HepG2 (cell line): ENCODE data around the gene AFDN. TPM values are rescaled to one million over a fixed set of nuclear protein-coding genes. Genes with fewer than 3 reads are reported as not detected.
A peak's percentile ranks its signal among the peaks of the same experiment; 100 is the strongest.

Experiments
- BRCA1 ChIP-seq: sonication (generic); formaldehyde crosslinking; IDR thresholded peaks from 2 replicates; pipeline ENCODE4 v1.4.0; 2020; ENCODE audit warnings: missing genetic modification reagents
- FOXJ3 ChIP-seq: sonication (generic); formaldehyde crosslinking; IDR thresholded peaks from 2 replicates; pipeline ENCODE4 v1.4.0; 2020; ENCODE audit warnings: missing genetic modification reagents, mild to moderate bottlenecking, borderline replicate concordance
- FOXP1 ChIP-seq, 2 experiments: fragments of 450-650 bp in 1 of 2; IDR thresholded peaks; 2 replicates each; pipeline ENCODE4 v1.6.1; 2017 to 2018; ENCODE audit warnings: antibody characterized with exemption in 1 of 2
- GATA4 ChIP-seq: sonication (generic); IDR thresholded peaks from 2 replicates; pipeline ENCODE4 v1.6.1; 2016; ENCODE audit warnings: antibody characterized with exemption, low read depth, borderline replicate concordance
- MAFK ChIP-seq, 2 experiments: IDR thresholded peaks in 1 of 2; conservative IDR thresholded peaks in 1 of 2; 2 replicates each; pipeline ENCODE4 v1.6.1; 2011; ENCODE audit warnings: improper control_type of control experiment in 2 of 2, low read length in 2 of 2
- NR1H2 ChIP-seq: sonication (generic); formaldehyde crosslinking; IDR thresholded peaks from 2 replicates; pipeline ENCODE4 v1.8.1; 2022; ENCODE audit warnings: low read depth, missing genetic modification reagents, borderline replicate concordance
- PHF21A ChIP-seq: sonication (generic); formaldehyde crosslinking; IDR thresholded peaks from 2 replicates; pipeline ENCODE4 v1.5.0; 2020; ENCODE audit warnings: mild to moderate bottlenecking, missing genetic modification reagents
- POLR2AphosphoS2 ChIP-seq: IDR thresholded peaks from 2 replicates; pipeline ENCODE4 v1.6.1; 2011; ENCODE audit warnings: low read depth, low read length, improper control_type of control experiment
- RFX3 ChIP-seq: IDR thresholded peaks from 2 replicates; pipeline ENCODE4 v1.6.1; 2016; ENCODE audit warnings: missing biosample characterization, missing genetic modification reagents
- RFX5 ChIP-seq: IDR thresholded peaks from 2 replicates; pipeline ENCODE4 v1.6.1; 2011; ENCODE audit warnings: low read depth, low read length, improper control_type of control experiment
- SIX1 ChIP-seq: sonication (generic); formaldehyde crosslinking; IDR thresholded peaks from 2 replicates; pipeline ENCODE4 v1.4.0; 2020; ENCODE audit warnings: missing genetic modification reagents, borderline replicate concordance
- U2AF2 ChIP-seq: fragments of 200-400 bp; formaldehyde crosslinking; IDR thresholded peaks from 2 replicates; pipeline ENCODE4 v1.6.1; 2017; ENCODE audit warnings: low read depth, mild to moderate bottlenecking, low read length
- ZFP82 ChIP-seq: sonication (generic); formaldehyde crosslinking; IDR thresholded peaks from 2 replicates; pipeline ENCODE4 v1.5.1; 2020; ENCODE audit warnings: mild to moderate bottlenecking, missing genetic modification reagents, borderline replicate concordance
- ZNF251 ChIP-seq: sonication (generic); formaldehyde crosslinking; IDR thresholded peaks from 2 replicates; pipeline ENCODE4 v1.9.0; 2021; ENCODE audit warnings: mild to moderate bottlenecking, missing genetic modification reagents
- ZNF331 ChIP-seq: sonication (generic); formaldehyde crosslinking; IDR thresholded peaks from 2 replicates; pipeline ENCODE4 v1.4.0; 2020; ENCODE audit warnings: missing genetic modification reagents
- ZNF530 ChIP-seq: sonication (generic); formaldehyde crosslinking; IDR thresholded peaks from 2 replicates; pipeline ENCODE4 v1.5.0; 2020; ENCODE audit warnings: low read depth, mild to moderate bottlenecking, missing genetic modification reagents
- ZNF615 ChIP-seq: sonication (generic); formaldehyde crosslinking; IDR thresholded peaks from 2 replicates; pipeline ENCODE4 v1.5.0; 2020; ENCODE audit warnings: mild to moderate bottlenecking, missing genetic modification reagents, borderline replicate concordance
- ZNF619 ChIP-seq: sonication (generic); formaldehyde crosslinking; IDR thresholded peaks from 2 replicates; pipeline ENCODE4 v1.4.0; 2020; ENCODE audit warnings: mild to moderate bottlenecking, missing genetic modification reagents
- ZNF713 ChIP-seq: sonication (generic); formaldehyde crosslinking; IDR thresholded peaks from 2 replicates; pipeline ENCODE4 v1.4.0; 2020; ENCODE audit warnings: mild to moderate bottlenecking, missing genetic modification reagents
- polyA plus RNA-seq, 8 experiments: library from polyadenylated mRNA; depleted of rRNA in 3 of 8; stranded (reverse) in 7 of 8; unstranded in 1 of 8; fragments of >200 nt; fragmentation: Illumina TruSeq in 4 of 8; extraction: Trizol in 4 of 8; gene quantifications; 2 replicates each; pipeline versions ENCODE4 v1.2.1 to v1.2.3, GENCODE V29; 2011 to 2016; ENCODE audit warnings: low read depth in 4 of 8, missing spikeins in 1 of 8, mixed read lengths in 1 of 8; ENCODE audit not compliant: insufficient read depth in 1 of 8
- total RNA-seq, 5 experiments: library from RNA; depleted of rRNA; stranded (reverse); fragments of >200 nt; fragmentation: Illumina TruSeq; extraction: Trizol; gene quantifications; 2 replicates each; pipeline ENCODE4 v1.2.3, GENCODE V29; 2016; ENCODE audit warnings: low read depth in 1 of 5
- TF ChIP-seq, protein P1 (sequence below), 2 experiments: sonication (generic) in 1 of 2; formaldehyde crosslinking in 1 of 2; IDR thresholded peaks; 2 replicates each; pipeline versions ENCODE4 v1.4.0 to v1.6.1; 2016 to 2020; ENCODE audit warnings: borderline replicate concordance in 1 of 2, low read depth in 1 of 2, mild to moderate bottlenecking in 1 of 2, missing genetic modification reagents in 1 of 2
- TF ChIP-seq, protein P2 (sequence below): IDR thresholded peaks from 2 replicates; pipeline ENCODE4 v1.6.1; 2016; ENCODE audit warnings: mild to moderate bottlenecking, missing biosample characterization, missing genetic modification reagents
- TF ChIP-seq, protein P3 (sequence below): IDR thresholded peaks from 2 replicates; pipeline ENCODE4 v1.6.1; 2012; ENCODE audit warnings: inconsistent platforms
- TF ChIP-seq, protein P4 (sequence below): sonication (generic); formaldehyde crosslinking; IDR thresholded peaks from 2 replicates; pipeline ENCODE4 v1.8.0; 2022; ENCODE audit warnings: missing genetic modification reagents, mild to moderate bottlenecking, moderate library complexity, borderline replicate concordance

Gene AFDN
- total and polyA plus RNA-seq, 2 of the 13 experiments (the other 11 are each of a cell fraction or from before 2014, with no cell fraction given) = 136 to 151 TPM

DNA sequence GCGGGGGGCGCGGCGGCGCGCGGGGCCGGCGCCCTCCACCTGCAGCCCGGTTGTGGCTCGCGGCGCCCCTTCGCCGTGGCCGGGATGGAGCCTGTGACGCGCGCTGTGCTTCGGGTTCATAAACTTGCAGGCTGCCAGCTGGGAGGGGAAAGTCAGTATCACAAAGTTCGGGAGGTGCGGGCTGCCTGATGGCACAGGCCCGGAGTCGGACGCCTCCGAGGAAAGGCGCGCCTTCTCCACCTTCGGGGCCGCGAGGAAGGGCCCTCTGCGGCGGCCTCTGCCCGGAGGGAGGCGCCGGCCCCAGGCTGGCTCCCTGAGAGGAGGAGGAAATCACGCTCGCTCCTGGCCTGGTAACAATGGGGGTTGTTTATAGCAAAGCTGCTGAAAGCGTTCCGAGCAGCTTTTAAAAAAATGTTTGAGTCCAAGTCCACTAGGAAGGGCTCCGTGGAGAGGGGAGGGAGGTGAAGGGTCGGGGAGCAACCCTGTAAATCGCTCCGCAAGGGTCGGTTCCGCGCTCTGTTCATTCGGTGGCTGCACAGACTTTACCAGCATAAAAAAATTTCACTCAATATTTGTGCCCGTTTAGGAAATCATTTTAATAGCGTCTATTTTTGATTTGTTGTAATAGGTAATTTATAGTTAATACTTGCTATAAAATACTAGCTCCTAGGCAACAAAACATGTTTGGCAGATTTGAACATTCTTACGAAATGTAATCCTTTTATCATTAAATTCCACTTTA lies 1.0 kb downstream of the AFDN start (continued):
- TF ChIP-seq, protein P1, sequence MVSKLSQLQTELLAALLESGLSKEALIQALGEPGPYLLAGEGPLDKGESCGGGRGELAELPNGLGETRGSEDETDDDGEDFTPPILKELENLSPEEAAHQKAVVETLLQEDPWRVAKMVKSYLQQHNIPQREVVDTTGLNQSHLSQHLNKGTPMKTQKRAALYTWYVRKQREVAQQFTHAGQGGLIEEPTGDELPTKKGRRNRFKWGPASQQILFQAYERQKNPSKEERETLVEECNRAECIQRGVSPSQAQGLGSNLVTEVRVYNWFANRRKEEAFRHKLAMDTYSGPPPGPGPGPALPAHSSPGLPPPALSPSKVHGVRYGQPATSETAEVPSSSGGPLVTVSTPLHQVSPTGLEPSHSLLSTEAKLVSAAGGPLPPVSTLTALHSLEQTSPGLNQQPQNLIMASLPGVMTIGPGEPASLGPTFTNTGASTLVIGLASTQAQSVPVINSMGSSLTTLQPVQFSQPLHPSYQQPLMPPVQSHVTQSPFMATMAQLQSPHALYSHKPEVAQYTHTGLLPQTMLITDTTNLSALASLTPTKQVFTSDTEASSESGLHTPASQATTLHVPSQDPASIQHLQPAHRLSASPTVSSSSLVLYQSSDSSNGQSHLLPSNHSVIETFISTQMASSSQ (IDR thresholded peaks at IDR 0.05; ENCODE audit: low read depth) = no peak
- TF ChIP-seq, protein P1 (CRISPR knock-in tag; IDR thresholded peaks at IDR 0.05; ENCODE audit: borderline replicate concordance) = no peak; the same call in 1 of the 2 replicates
- TF ChIP-seq SIX1 (CRISPR knock-in tag) = no peak
- TF ChIP-seq ZNF619 = no peak
- no peak for TF ChIP-seq ZNF251
- TF ChIP-seq BRCA1 = no peak
- no peak for TF ChIP-seq GATA4
- TF ChIP-seq RFX5 = no peak
- no peak for TF ChIP-seq RFX3 (CRISPR knock-in tag)
- TF ChIP-seq, protein P2, sequence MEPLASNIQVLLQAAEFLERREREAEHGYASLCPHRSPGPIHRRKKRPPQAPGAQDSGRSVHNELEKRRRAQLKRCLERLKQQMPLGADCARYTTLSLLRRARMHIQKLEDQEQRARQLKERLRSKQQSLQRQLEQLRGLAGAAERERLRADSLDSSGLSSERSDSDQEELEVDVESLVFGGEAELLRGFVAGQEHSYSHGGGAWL (CRISPR knock-in tag) = peak; percentile 75; the same call in 1 of the 2 replicates
- TF ChIP-seq FOXJ3 (CRISPR knock-in tag) = no peak
- no peak for TF ChIP-seq U2AF2
- TF ChIP-seq ZNF331 (CRISPR knock-in tag) = peak; percentile 22; the same call in 1 of the 2 replicates
- TF ChIP-seq ZNF713 (CRISPR knock-in tag) = no peak
- TF ChIP-seq PHF21A = no peak
- TF ChIP-seq FOXP1 (IDR thresholded peaks at IDR 0.05) = no peak
- TF ChIP-seq FOXP1 (CRISPR knock-in tag; IDR thresholded peaks at IDR 0.05) = no peak
- no peak for TF ChIP-seq ZNF615 (CRISPR knock-in tag)
- no peak for TF ChIP-seq NR1H2 (CRISPR knock-in tag)
- TF ChIP-seq, protein P3, sequence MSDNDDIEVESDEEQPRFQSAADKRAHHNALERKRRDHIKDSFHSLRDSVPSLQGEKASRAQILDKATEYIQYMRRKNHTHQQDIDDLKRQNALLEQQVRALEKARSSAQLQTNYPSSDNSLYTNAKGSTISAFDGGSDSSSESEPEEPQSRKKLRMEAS = peak; percentile 64; the same call in 1 of the 2 replicates
- no peak for TF ChIP-seq MAFK (conservative IDR thresholded peaks at IDR 0.05 in 1 of 2, IDR thresholded peaks at IDR 0.05 in 1 of 2; ENCODE audit: low read length in 2 of 2)
- TF ChIP-seq ZNF530 (CRISPR knock-in tag) = no peak
- TF ChIP-seq ZFP82 = no peak
- TF ChIP-seq, protein P4, sequence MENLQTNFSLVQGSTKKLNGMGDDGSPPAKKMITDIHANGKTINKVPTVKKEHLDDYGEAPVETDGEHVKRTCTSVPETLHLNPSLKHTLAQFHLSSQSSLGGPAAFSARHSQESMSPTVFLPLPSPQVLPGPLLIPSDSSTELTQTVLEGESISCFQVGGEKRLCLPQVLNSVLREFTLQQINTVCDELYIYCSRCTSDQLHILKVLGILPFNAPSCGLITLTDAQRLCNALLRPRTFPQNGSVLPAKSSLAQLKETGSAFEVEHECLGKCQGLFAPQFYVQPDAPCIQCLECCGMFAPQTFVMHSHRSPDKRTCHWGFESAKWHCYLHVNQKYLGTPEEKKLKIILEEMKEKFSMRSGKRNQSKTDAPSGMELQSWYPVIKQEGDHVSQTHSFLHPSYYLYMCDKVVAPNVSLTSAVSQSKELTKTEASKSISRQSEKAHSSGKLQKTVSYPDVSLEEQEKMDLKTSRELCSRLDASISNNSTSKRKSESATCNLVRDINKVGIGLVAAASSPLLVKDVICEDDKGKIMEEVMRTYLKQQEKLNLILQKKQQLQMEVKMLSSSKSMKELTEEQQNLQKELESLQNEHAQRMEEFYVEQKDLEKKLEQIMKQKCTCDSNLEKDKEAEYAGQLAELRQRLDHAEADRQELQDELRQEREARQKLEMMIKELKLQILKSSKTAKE (CRISPR knock-in tag) = no peak
- TF ChIP-seq POLR2AphosphoS2 = no peak
